GM19467 (cell line): ENCODE results near the gene ALX3.
"Not testable (repeated sequence)": the region's sequence is repeated elsewhere in the genome, so short reads cannot be mapped to it uniquely, and the experiment has no call there.

Source experiments
- ATAC-seq: cut with Tn5 transposase; IDR thresholded peaks from one replicate; pipeline ENCODE4 v1.9.1; 2021; ENCODE audit warnings: mild to moderate bottlenecking, moderate library complexity; ENCODE audit not compliant: unreplicated experiment

The ALX3 gene

GRCh38 chr1:110048923-110049601, 21.4 kb downstream of the ALX3 start:
- no peak for ATAC-seq

DNA sequence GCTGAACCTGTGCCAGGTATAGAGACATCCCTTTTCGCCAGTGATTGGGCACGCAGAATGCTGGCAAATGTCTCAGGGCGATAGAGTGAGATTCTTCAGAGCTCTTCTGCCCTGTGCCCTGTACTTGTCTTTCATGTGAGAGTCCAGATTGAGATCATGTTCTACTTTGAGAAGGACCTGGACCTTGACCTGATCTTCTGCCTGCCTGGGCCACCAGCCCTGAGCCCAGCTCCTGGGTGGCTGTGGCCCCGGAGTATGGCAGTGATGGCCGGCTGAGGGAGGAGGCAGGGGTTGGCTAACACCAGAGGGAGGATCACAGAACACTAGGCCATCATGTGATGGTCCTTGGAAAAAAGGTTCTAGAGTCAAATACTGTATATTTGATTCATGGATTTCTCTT, 22.2 kb downstream of the ALX3 start:
- ATAC-seq, result no peak

- ATAC-seq, result no peak
Observed at GRCh38 chr1:110047463-110047862, 23.0 kb downstream of the ALX3 start.

- no peak for ATAC-seq
Observed at GRCh38 chr1:110043016-110043415, 27.5 kb downstream of the ALX3 start.

GRCh38 chr1:110040548-110040947, 29.9 kb downstream of the ALX3 start:
- ATAC-seq, result no peak

DNA sequence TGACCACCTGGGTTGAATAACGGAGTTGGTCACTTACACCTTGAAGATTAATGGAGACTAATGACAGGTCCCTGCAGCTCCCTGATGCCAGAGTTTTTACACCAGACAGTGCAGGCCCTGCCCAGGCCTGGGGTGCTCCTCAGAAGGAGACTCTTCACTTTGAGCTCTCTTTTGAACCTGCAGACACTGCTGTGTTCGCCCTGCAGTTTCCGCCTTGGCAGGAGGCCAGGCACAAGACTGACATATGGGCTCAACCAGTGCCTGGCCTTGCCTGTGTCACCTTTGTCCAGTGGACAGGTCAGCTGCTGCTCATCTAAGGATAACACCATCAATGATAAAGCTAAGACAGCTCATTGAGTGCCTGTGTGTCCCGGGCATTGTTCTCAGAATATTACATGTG, 30.8 kb downstream of the ALX3 start:
- ATAC-seq, result no peak

GRCh38 chr1:110038271-110038670, 32.2 kb downstream of the ALX3 start:
- ATAC-seq, result no peak

DNA sequence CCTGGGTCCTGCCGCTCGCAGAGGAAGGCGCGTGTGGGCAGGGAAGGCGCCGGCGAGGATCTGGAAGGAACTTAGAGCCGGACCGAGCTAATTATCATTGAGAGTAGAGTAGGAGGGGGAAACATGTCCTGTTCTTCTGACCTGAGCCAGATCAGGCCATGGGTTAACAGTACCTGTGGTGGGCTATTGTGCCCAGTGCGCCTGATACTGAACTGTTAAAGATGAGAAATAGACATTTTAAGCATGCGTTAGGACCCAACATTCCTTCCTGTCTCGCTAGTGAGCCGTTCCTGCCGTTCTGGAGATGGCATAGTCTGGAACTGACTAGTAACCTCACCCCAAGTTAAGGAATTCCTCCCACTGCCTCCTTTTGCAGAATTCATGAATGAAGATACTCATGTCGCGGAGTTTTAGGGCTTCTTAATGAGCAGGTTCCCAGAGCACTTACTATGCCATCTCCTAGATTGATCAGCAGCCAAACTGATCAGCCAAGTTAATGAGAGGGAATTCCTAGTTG, 35.2 kb downstream of the ALX3 start:
- no peak for ATAC-seq

DNA sequence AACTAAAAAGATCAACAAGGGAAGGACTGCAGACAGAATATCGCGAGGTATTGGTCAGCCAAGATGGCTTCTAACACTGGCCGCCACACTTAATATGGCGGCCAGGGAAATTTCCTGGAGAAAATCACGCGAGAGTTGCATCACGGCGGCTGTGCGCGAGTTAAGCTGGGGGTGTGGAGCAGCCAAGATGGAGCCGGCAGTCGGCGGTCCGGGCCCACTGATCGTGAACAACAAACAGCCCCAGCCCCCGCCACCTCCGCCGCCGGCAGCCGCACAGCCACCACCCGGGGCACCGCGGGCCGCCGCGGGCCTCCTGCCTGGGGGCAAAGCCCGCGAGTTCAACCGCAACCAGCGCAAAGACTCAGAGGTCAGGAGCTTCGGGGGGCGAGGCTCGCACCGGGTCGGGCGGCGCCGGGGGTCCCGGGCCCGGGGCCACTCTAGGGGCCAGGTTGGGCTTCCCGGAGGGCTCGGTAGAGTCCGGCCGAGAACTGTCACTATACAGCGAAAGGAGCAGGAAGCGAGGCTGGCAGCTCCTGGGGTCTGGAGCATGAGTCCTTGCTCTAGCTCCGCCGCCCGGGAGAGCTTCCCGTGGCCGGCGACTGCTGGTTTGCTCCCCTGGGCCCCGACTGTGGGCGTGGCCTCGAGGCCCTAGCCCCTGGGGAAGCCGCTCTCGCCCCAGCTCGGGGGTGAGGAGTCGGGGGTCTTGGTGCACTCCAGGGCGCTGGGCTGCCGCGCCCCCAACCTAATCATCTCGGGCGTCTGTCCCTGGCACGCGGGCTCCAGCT, 35.8 kb downstream of the ALX3 start, which contains the start of gene STRIP1:
TSS of gene STRIP1 (plus strand) at position 174 of the 785 bp plus-strand sequence. CDS start at position 188, 14 bp downstream.
- ATAC-seq, result peak; percentile 85

- ATAC-seq, result no peak
Observed at GRCh38 chr1:110034040-110034450, 36.4 kb downstream of the ALX3 start.

DNA sequence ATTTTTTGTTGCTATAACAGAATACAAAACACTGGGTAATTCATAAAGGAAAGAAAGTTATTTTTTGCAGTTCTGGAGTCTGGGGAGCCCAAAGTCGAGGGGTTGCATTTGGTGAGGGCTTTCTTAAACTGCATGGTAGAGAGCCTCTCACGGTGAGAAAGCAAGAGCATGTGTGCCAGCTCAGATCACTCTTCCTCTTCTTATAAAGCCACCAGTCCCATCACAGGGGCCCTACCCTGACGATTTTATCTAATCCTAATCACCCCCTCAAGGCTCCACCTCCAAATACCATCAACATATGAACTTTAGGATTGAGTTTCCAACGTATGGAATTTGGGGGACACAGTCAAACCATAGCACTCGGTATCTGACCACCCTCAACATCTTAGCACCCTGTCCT, 37.1 kb downstream of the ALX3 start:
- no peak for ATAC-seq

DNA sequence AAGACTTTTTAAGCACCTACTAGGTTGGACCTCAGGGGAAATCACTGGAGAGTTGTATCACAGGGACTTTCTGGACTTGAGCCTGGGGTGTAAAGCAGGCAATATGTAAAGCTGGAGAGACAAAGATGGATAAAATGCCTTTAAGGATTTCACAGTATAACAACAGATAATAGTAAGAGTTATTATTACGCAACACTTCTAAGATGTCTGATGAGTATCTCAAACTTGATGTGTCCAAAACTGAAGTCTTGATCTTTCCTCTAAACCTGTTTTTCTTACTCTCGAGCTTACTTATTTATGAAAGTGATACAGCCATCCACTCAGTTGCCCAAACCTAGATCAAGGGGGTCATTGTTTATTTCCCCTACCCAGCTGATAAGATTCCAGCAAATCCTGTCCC, 38.1 kb downstream of the ALX3 start:
- ATAC-seq, result no peak

GRCh38 chr1:110030687-110031086, 39.8 kb downstream of the ALX3 start:
- not testable (repeated sequence) for ATAC-seq

DNA sequence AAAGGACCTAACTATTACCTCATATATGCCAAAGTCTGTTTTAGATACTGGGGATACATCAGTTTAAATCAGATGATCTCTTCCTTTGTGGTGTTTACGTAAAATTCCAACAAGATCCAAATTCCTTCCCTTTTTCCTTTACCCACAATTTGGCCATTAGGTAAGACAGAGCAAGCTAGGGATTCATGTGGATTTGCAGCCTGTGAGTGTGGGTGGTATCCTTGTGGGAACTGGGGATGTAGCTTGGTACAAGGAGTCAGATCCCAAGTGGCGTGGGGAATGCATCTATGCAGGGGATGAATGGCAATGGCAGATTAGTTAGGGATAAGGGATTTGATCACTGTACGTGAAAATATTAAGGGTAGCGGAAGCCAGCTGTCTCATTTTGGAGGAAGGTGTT, 45.9 kb downstream of the ALX3 start:
- no peak for ATAC-seq

GRCh38 chr1:110021285-110021684, 49.2 kb downstream of the ALX3 start:
- ATAC-seq, result no peak

DNA sequence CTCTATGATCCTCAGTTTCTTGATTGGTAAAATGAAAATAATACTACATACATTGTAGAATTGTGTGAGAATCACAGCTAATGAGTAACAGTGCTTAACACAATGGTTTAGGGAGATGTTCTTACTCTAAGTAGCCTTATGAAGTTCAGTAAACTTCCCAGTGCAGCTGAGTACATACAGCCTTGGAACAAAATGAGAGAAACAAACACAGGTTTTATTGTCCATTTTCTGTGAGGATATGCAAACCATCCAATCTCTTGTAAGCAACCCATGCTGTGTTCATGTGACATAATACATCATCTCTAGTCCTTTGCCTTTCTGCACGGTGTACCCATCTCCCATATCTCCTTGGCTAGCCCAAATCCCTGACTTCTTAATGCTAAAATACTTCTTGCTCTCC, 50.7 kb downstream of the ALX3 start:
- ATAC-seq, result no peak

DNA sequence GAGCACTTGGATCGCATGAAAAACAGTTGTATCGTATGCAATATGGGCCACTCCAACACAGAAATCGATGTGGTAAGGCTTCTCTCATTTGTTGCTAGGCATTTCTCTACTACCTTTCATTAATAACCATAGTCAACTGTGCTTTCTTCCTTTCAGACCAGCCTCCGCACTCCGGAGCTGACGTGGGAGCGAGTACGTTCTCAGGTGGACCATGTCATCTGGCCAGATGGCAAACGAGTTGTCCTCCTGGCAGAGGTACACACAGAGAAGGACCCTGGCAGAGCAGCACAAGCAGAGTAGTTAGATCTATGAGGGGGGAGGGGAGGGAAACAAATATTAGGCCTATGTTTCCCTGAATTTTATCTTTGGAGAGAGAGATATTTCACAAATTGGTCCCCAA, 52.1 kb downstream of the ALX3 start:
- ATAC-seq, result no peak

DNA sequence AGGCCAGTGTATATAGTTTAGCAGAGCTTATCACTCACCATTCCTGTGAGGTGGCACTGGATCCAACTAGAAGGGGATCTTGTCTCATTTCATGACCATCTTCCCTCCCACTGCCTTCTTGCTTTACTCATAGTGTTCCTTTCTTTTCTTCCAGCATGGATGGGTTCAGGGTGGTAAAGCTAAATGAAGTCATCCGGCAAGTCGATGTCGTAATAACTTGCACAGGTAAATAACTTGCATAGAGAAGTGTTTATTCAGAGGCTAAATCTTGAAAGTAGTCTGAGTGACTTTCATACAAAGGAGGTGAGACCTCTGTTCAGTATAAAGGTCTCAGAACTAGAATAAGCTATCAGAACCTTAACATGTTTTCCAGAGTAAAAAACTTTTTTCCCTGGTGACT, 52.7 kb downstream of the ALX3 start:
- ATAC-seq, result no peak

DNA sequence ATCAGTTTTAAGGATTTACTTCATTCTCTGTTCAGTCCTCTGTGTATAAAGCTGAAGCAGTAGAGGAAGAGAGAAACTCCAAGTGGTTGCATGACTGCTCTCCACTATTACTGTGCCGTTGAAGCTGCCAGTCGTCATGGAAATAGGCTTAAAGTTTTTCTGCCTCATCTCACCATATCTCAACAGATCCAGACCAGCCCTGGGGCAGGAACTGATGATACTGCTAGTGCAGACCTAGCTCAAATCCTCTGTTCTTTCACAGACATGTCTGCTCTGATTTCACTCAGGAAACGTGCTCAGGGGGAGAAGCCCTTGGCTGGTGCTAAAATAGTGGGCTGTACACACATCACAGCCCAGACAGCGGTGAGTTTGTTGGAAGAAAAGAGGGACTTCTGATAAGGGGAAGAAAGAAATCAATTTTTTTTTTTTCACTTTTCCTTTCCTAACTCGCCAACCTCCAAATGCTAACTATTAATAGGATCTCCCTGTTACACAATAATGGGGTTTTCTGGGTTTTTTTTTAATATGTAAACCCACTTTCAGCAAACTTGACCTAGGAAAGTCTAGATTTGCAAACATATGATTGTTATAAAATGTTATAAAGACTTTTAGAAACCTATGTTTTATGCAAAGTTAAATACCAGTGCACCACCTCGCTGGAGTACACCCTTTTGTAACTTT, 58.2 kb downstream of the ALX3 start:
- ATAC-seq, result peak; percentile 56

GRCh38 chr1:110011527-110012041, 58.9 kb downstream of the ALX3 start:
- ATAC-seq, result peak; percentile 91
